ENCODE data around the gene ZNF530. TPM values are rescaled to one million over a fixed set of nuclear protein-coding genes. Genes with fewer than 3 reads are reported as not detected.
A peak's percentile ranks its signal among the peaks of the same experiment; 100 is the strongest.

The ZNF530 gene
- total and polyA plus RNA-seq, 9 donors, result 2.0 to 8.9 (median 3.6) TPM

GRCh38 chr19:57559404-57560025 lies 40.2 kb upstream of the ZNF530 start, which contains the start of gene ZNF550:
Gene ZNF550 (minus strand): TSS chr19:57559863. CDS start chr19:57559682, 181 bp downstream.
- DNase-seq, result peak; percentile 88 to 93 (median 91)
- intact Hi-C loops (cut with DNase I), result no loop called here
- H3K27ac ChIP-seq, result peak within 1 kb of the TSS; percentile 9 to 52
- H3K9me3 ChIP-seq, result peaks cover 0 to 23% of the 10 kb centered on the region in 2 donors
- H3K4me1 ChIP-seq (ENCODE audit: insufficient read depth), result peaks cover 6% of the 10 kb centered on the region
- H3K4me3 ChIP-seq, result peak within 1 kb of the TSS; percentile 73
- TF ChIP-seq EP300 (IDR thresholded peaks at IDR 0.05) (no peak), CTCF (IDR thresholded peaks at IDR 0.05) (no peak), POLR2A (IDR thresholded peaks at IDR 0.05) (peak; percentile 42)
- H3K27me3 ChIP-seq, result no peaks in the 10 kb centered on the region
- H3K36me3 ChIP-seq, result no peaks in the 10 kb centered on the region
- WGBS, 3 donors, result 0% methylated on average over 37 to 56 of the region's 56 CpGs

- H3K27me3 ChIP-seq, result no peaks in the 10 kb centered on the region
- H3K27ac ChIP-seq, result peak overlapping the region in 1 of 2 donors; percentile 52
- 8 to 42% (median 21%) methylated on average over 23 of the region's 23 CpGs for WGBS, 3 donors
Measured at GRCh38 chr19:57560049-57560491, 39.6 kb upstream of the ZNF530 start.

GRCh38 chr19:57563547-57563946 lies 36.1 kb upstream of the ZNF530 start:
- intact Hi-C loops (cut with DNase I), result no loop called here
- H3K36me3 ChIP-seq, result no peaks in the 10 kb centered on the region
- H3K9me3 ChIP-seq, result peaks cover 0 to 12% of the 10 kb centered on the region in 2 donors
- no peak for DNase-seq
- H3K27me3 ChIP-seq, result no peaks in the 10 kb centered on the region
- H3K27ac ChIP-seq, result no peak overlapping the region
- TF ChIP-seq CTCF (IDR thresholded peaks at IDR 0.05) (no peak), POLR2A (IDR thresholded peaks at IDR 0.05) (no peak), EP300 (IDR thresholded peaks at IDR 0.05) (no peak)
- H3K4me3 ChIP-seq, result no peak overlapping the region
- peaks cover 6% of the 10 kb centered on the region for H3K4me1 ChIP-seq (ENCODE audit: insufficient read depth)
- WGBS, 3 donors, result 60 to 65% (median 60%) methylated on average over 1 of the region's 1 CpG

More at GRCh38 chr19:57560049-57560491, 39.6 kb upstream of the ZNF530 start:
- H3K4me1 ChIP-seq (ENCODE audit: insufficient read depth), result peaks cover 6% of the 10 kb centered on the region
- peaks cover 0 to 18% of the 10 kb centered on the region in 2 donors for H3K9me3 ChIP-seq
- H3K4me3 ChIP-seq, result peak overlapping the region; percentile 73
- intact Hi-C loops (cut with DNase I), result no loop called here
- H3K36me3 ChIP-seq, result no peaks in the 10 kb centered on the region
- peak in 4 of 5 donors; percentile 22 to 46 (median 36) for DNase-seq
- TF ChIP-seq EP300 (IDR thresholded peaks at IDR 0.05), result no peak
- TF ChIP-seq POLR2A (IDR thresholded peaks at IDR 0.05), result no peak
- TF ChIP-seq CTCF (IDR thresholded peaks at IDR 0.05), result no peak

- H3K4me3 ChIP-seq, result no peak overlapping the region
- intact Hi-C loops (cut with DNase I), result no loop called here
- DNase-seq, result no peak
- WGBS, 3 donors, result 57 to 62% (median 60%) methylated on average over 7 of the region's 7 CpGs
- TF ChIP-seq POLR2A (IDR thresholded peaks at IDR 0.05) (no peak), EP300 (IDR thresholded peaks at IDR 0.05) (no peak), CTCF (IDR thresholded peaks at IDR 0.05) (no peak)
- no peaks in the 10 kb centered on the region for H3K27me3 ChIP-seq
- peaks cover 4 to 28% of the 10 kb centered on the region in 2 donors for H3K9me3 ChIP-seq
- no peaks in the 10 kb centered on the region for H3K36me3 ChIP-seq
- H3K27ac ChIP-seq, result no peak overlapping the region
- no peaks in the 10 kb centered on the region for H3K4me1 ChIP-seq (ENCODE audit: insufficient read depth)
Measured at GRCh38 chr19:57566396-57567265, 33.1 kb upstream of the ZNF530 start.

Measured in ovary (tissue), 9 donors.